Measurements from ENCODE around the gene COQ9.

DNA sequence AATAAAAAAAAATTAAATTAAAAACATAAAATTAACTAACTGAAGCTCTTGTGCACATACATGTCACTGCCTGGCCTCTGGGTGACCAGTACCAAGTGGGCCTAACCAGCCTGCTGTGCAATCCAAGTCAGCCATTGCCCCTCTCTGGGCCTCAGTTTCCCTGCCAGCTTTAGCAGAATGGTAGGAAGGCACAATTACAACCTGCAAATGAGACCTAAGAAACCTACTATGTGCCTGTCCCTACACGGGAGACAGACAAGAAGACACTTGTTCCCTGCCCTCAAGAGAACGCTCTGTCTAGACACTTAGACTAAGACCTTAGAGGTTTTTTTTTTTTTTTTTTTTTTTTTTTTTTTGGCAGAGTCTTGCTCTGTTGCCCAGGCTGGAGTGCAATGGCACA lies 1.8 kb upstream of the COQ9 start:
- TF ChIP-seq CTCF (tag by site-specific recombination; IDR thresholded peaks at IDR 0.05) (no peak), ZNF23 (tag by site-specific recombination; IDR thresholded peaks at IDR 0.05; ENCODE audit: borderline replicate concordance) (no peak), ZBTB1 (tag by site-specific recombination; IDR thresholded peaks at IDR 0.05) (no peak), ZBTB49 (tag by site-specific recombination; IDR thresholded peaks at IDR 0.05; ENCODE audit: low read depth) (no peak), ZNF140 (tag by site-specific recombination; IDR thresholded peaks at IDR 0.05) (no peak), YY1 (tag by site-specific recombination; IDR thresholded peaks at IDR 0.05) (no peak), ZBTB8A (tag by site-specific recombination; IDR thresholded peaks at IDR 0.05) (no peak), ZBTB7A (tag by site-specific recombination; IDR thresholded peaks at IDR 0.05; ENCODE audit: low read depth) (no peak), ZNF138 (tag by site-specific recombination; IDR thresholded peaks at IDR 0.05; ENCODE audit: borderline replicate concordance) (no peak), ZNF18 (tag by site-specific recombination; IDR thresholded peaks at IDR 0.05) (no peak), TCF7L2 (IDR thresholded peaks at IDR 0.05; ENCODE audit: borderline replicate concordance, low read depth, low read length) (no peak), ZNF24 (tag by site-specific recombination; IDR thresholded peaks at IDR 0.05) (no peak), ZNF174 (tag by site-specific recombination; IDR thresholded peaks at IDR 0.05) (no peak), ZNF639 (tag by site-specific recombination; IDR thresholded peaks at IDR 0.05) (no peak)
